ENCODE results near the gene LHPP.

- no peak for TF ChIP-seq CTCF (IDR thresholded peaks at IDR 0.05; ENCODE audit: low read depth, low read length)
- no peak for TF ChIP-seq POLR2A (IDR thresholded peaks at IDR 0.05; ENCODE audit: extremely low read depth, insufficient read length)
- TF ChIP-seq MAX (IDR thresholded peaks at IDR 0.05; ENCODE audit: low read depth, low read length), result no peak
Measured at GRCh38 chr10:124595143-124595883, 133.7 kb downstream of the LHPP start.

All from NB4 (cell line).